Activated gamma-delta T cell (primary cell): Measurements from ENCODE around the gene DARS1.

Experiments used
- DNase-seq: peaks from one replicate; lab custom pipeline; 2025; lab: John Stamatoyannopoulos, UW

Gene DARS1

GRCh38 chr2:136015699-136016098 lies 30.3 kb upstream of the DARS1 start:
- DNase-seq: no peak

GRCh38 chr2:136014411-136014810 lies 29.0 kb upstream of the DARS1 start:
- DNase-seq: no peak

GRCh38 chr2:136013955-136014354 lies 28.5 kb upstream of the DARS1 start:
- no peak for DNase-seq

- DNase-seq: no peak
Observed at GRCh38 chr2:136013136-136013685, 27.8 kb upstream of the DARS1 start.

- DNase-seq: no peak
Observed at GRCh38 chr2:136012315-136012714, 26.9 kb upstream of the DARS1 start.

GRCh38 chr2:136010126-136010525 lies 24.7 kb upstream of the DARS1 start:
- DNase-seq: no peak

- no peak for DNase-seq
Observed at GRCh38 chr2:136008205-136008865, 22.9 kb upstream of the DARS1 start.

- DNase-seq: no peak
Observed at GRCh38 chr2:136006658-136007057, 21.2 kb upstream of the DARS1 start.

- no peak for DNase-seq
Observed at GRCh38 chr2:136005462-136006196, 20.2 kb upstream of the DARS1 start.

- DNase-seq: no peak
Observed at GRCh38 chr2:136004965-136005364, 19.5 kb upstream of the DARS1 start.

- no peak for DNase-seq
Observed at GRCh38 chr2:136001131-136001530, 15.7 kb upstream of the DARS1 start.

- no peak for DNase-seq
Observed at GRCh38 chr2:136000502-136000901, 15.1 kb upstream of the DARS1 start.

GRCh38 chr2:135999899-136000298 lies 14.5 kb upstream of the DARS1 start:
- DNase-seq: no peak

- no peak for DNase-seq
Observed at GRCh38 chr2:135998879-135999278, 13.5 kb upstream of the DARS1 start.

GRCh38 chr2:135997380-135997779 lies 12.0 kb upstream of the DARS1 start:
- DNase-seq: no peak

- no peak for DNase-seq
Observed at GRCh38 chr2:135996304-135996703, 10.9 kb upstream of the DARS1 start.

GRCh38 chr2:135994281-135994680 lies 8.9 kb upstream of the DARS1 start:
- no peak for DNase-seq

GRCh38 chr2:135993421-135993820 lies 8.0 kb upstream of the DARS1 start:
- DNase-seq: no peak

- no peak for DNase-seq
Observed at GRCh38 chr2:135991861-135992260, 6.4 kb upstream of the DARS1 start.

- DNase-seq: no peak
Observed at GRCh38 chr2:135987441-135987840, 2.0 kb upstream of the DARS1 start.

GRCh38 chr2:135986507-135986906 lies 1.1 kb upstream of the DARS1 start:
- DNase-seq: no peak

- no peak for DNase-seq
Observed at GRCh38 chr2:135985826-135986393, 484 bp upstream of the DARS1 start.
